HG03159 (cell line): ENCODE measurements around the gene SCMH1.

Source experiments
- ATAC-seq: cut with Tn5 transposase; IDR thresholded peaks from one replicate; pipeline ENCODE4 v1.9.1; 2021; ENCODE audit warnings: mild to moderate bottlenecking, moderate library complexity; ENCODE audit not compliant: unreplicated experiment

Gene SCMH1

DNA sequence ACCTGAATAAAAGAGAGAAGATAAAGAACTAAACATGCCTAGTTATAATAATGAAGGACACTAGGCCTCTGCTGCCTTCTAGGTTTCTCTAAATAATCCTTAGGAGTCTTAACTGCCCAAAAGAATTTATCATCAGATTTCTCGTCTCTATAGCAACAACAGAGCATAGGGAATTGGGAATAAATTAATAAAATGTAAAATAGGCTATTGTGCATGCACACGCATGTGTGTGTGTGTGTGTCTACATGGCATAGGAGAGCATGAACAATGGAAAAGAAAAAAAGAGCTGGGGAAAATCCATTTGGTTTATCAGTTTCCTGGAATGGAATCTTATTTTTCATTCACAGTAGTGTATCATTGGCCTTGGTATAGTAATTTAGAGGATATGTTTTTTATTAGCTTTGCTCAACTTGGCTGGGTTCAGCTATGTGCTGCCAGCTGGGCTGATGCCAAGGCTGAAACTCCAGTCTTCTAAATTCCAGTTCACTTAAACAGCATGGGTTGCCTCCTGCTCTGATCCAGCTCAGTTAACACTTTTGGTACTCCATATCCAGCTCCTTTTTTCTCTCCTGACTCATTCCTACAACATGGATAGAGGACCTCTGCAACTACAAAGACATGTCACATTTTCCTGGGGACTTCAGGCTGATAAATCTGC lies 140.0 kb downstream of the SCMH1 start:
- ATAC-seq = no peak

DNA sequence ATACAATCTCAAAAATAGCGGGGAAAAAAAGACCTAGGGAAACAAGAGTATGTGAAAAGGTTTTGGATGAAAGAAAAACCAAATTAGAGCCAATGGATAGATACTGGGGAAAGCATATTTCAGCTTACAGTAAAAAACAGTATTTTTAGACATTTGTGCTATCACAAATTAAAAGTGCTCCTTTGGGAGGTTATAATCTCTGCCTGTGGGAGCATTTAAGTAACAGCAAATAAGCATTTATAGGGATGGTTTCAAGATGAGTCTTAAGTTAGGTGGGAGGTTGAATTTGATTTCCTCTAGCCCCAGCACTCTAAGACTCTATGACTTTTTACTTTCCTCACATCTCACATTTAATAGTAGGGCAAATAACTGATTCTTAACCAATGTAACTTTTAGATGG lies 141.0 kb downstream of the SCMH1 start:
- no peak for ATAC-seq

DNA sequence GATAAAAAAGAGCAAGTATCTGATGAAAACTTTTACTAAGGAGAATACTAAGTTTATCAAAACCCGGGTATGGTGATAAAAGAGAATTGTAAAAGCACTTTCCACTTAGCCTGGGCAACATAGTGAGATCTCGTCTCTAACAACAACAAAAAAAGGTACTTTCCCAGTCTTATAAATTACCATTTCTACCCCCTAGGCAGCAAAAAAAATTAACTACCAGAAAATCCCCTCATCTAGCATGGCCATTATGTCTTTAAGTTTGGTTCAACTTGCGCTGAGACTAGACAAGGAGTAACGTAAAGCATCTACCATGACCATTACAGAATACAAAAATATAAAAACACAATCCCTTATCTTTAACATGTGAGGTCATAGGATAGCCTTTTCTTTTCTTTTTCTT lies 141.9 kb downstream of the SCMH1 start:
- no peak for ATAC-seq

DNA sequence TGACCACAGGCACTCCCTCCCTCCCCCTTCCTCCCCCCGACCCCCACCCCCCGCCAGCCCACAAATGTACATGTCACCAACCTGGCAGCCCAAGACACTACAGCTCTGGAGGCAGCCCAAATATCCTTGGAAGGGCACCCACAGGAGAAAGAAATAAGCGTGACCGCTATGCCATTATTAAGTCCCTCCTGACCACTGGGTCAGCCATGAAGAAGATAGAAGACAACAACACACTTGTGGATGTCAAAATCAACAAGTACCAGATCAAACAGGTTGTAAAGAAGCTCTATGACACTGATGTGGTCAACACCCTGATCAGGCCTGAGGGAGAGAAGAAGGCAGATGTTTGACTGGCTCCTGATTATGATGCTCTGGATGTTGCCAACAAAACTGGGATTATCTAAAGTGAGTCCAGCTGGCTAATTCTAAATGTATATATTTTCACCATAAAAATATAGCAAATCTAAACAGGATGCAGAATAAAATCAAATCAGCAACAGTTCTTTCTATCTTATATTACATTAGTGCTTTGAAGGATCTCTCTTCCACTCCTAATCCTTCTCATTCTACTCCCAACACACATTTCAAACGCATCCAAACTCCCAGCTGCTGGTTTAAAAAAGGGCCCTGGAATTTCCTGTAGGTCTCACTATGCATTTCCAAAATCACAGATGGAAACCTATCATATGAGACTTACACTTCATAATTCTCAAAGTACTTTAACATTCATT lies 143.2 kb downstream of the SCMH1 start:
- no peak for ATAC-seq

DNA sequence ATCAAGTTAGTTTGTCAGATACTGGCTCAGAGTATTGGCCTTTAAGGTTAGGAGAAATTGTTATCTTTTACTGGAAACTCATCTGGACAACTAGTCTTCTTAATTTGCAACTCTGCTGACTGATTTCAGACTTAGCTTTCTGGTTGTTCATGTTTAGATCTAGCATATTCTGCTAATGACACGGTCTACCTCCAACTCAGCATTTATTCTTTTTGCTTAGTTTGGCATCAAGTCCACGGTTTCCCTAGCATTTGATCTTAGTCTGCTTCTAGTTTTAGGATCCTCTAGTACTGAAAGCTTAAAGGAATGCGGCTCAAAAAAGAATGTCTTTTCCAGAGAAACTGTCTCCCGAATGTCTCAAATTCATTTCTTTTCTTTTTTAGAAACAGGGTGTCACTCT lies 145.0 kb downstream of the SCMH1 start:
- no peak for ATAC-seq

DNA sequence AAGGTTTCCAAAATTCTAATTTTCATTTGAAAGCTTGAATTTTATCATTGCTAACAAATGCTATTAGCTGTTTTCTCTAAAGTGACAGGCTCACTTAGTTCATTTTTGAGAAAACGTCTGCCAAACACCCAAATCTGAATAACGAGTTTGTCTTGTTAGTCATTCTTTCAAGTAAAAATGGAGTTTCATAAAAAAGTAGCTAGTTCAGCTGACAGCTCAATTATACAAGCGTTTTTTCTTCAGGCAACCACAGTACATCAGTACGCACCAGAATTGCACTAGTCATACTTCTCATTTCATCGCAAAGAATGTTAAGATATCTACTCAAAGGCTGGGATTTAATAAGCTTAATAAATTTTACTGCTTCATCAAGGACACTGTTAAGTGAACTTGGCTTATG lies 148.3 kb downstream of the SCMH1 start:
- no peak for ATAC-seq

DNA sequence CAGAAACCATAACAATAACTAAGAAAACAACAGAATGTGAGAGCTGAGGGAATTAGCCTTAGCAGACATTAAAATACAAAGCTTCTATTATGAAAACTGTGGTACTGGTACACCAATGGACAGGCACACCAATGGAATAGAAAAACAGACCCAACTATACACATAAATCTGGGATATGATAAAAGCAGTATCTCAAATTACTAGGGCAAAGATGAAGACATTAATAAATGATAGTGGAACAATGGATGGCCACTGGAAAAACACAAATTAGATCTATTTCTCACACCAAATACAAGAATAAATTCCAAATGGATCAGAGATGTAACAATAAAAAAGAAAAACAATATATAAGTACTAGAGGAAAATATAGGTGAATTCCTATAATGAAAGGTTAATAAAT lies 155.2 kb downstream of the SCMH1 start:
- no peak for ATAC-seq

DNA sequence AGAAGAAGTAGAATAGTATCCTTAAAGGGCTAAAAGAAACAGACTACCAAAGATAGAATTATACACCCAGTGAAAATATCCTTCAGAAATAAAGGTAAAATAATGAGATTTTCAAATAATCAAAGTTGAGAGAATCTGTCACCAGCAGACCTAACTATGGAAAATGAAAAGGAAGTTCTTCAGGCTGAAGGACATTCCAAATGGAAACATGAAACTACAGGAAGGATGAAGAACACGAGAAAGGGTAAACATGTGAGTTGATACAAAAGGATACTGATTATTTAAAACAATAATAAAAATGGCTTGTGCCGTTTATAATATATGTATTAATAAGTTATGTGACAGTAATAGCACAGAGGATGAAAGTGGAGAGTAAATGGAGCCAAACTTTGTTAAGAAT lies 163.5 kb downstream of the SCMH1 start:
- ATAC-seq = no peak

DNA sequence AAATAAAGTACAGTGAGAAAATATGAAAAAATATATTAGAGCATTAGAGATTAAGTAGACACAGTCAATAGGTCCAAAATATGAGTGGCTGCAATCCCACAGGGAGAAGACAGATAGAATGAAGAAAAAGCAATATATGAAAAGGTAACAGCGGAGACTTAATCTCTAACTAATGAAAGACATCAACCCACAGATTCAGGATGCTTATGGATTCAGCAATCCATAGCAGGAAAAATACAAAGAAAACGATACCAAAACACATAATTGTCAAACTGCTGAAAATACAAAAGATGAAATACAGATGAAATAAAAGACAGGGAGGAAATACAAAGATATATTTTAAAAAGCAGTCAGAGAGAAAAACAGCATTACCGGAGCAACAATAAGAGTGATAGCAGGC lies 163.9 kb downstream of the SCMH1 start:
- no peak for ATAC-seq

DNA sequence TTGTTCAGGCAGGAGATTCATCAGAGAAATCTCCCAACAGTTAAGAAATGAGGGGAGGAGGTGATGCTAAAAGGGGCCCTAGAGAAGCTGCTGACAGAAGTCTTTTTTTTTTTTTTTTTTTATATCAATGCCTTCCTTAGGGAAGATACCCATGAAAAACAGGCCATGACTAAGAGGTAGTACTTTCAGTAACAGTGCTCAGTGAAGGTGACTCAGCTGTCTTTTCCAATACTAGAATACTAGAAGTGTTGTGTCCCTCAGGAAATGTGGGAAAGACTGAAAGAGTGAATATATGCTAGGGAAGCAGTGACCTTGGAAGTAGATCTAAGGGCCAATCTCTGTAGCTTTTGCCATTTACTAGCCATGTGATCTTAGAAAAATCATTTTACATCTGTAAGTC lies 168.1 kb downstream of the SCMH1 start:
- no peak for ATAC-seq

DNA sequence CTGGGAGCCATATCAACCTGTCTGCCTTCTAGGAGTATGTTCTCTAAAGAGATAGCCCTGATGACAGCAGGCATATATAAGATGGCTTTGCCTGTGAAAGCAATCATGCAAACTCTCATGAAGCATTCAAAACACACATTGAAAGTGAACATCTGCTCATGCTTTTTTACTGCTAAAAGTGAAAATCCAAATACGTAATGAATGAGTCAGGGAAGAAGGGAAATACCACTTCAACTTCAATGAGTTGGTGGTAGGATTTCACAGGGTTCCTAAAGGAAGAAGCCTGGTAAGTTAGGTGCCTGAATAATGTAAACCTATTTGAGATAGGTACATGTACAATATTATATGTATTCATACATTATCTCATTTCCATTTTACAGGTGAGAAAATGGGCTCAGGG lies 170.1 kb downstream of the SCMH1 start:
- no peak for ATAC-seq

DNA sequence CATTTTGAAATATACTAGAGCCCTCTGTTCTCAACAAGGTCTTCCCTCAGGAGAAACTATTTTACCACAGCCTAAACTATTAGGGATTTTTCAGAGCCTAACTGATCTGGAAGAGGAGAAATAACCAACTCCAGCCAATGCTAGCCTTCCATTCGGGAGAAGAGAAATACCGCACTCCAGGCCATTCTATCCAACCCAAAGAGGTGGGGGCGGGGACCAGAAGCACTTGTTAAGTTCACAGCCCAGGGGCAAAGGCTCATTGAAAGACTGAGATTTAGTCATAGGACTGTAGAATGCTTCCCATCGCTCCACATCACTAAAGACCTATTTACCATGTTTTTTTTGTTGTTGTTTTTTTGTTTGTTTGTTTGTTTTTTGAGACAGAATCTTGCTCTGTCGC lies 185.2 kb downstream of the SCMH1 start:
- no peak for ATAC-seq

DNA sequence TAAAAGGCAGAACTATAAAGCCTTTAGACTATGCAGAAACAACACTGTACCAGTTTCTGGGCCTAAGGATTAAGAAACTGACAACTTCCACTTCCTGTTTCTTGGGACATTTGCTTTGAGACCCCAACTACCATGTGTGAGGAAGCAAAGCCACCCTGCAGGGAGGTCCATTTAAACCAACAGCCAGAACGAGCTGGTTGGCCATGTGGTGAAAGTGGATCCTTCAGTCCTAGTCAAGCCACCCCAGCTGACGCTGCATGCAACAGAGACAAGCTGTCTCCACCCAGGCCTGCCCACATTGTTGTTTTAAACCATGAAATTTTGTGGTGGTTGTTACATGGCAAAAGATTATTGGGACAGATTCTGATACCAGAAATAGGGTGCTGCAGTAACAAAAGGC lies 188.8 kb downstream of the SCMH1 start:
- no peak for ATAC-seq

DNA sequence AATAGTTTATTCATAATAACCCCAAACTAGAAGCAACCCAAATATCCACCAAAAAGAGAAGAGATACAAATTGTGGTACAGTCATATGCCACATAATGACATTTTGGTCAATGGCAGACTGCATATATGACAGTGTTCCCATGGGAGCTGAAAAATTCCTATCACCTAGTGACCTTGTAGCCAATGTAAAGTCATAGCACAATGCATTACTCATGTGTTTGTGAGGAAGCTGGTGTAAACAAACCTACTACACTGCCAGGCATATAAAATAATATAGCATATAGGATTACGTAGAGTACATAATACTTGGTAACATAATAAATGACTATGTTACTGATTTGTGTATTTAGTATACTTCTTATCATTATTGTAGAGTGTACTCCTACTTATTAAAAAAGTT lies 191.1 kb downstream of the SCMH1 start:
- ATAC-seq = no peak

DNA sequence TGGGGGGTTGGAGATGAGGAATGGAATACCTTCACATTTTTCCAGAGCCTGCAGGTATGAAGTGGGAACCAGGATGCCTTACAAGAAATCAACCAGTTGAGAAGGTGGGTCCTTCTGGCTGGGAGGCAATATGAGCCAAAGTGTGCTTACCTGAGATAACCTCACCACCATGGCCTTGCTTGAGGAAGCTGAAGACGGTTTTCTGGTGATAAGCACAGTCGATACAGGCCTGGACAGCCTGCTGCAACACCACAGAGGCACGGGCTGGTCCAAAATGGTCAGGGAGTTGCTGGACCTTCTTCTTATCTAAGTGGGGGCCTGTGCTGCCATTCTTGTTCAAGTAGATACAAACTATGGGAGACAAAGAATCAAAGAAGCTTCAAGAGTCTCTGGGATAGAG lies 193.6 kb downstream of the SCMH1 start:
- no peak for ATAC-seq

DNA sequence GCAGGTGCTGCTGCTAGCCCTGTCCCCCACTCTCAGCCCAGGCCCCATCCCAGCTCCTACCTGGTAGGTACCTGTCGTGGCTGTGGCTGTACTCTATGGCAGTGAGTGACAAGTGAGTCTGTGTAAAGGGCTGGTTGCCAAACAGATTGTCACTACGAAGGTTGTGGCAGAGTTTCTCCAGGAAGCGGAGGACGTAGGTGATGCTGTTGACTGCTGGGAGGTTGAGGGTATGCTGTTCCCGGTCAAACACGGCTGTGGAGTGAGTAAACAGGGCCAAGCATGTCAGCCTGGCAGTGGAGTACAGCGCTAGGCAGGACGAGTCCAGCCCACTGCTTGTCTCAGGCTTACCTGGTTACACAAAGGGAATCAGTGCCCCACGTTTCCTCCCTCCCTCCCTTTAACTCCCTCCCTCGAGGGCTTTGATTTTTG lies 195.7 kb downstream of the SCMH1 start:
- ATAC-seq = no peak

DNA sequence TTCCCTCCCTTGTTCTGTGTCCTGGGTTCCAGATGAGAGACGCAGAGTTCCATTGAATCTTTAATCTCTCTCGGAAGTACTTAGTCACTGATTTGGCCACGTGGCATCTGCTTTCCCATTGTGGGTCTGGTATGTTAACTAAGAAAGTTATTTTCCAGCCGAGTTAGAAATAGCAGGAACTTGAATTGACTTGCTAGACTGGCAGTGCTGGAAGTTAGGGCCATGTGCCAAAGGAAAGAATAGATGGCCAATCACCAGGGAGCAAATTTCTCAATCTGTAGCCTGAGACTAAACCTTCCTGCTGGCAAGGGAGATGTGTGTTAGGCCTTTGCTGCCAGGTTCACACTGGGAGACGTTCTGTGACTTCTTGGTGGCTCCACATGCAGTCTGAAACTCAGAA lies 196.4 kb downstream of the SCMH1 start:
- no peak for ATAC-seq

DNA sequence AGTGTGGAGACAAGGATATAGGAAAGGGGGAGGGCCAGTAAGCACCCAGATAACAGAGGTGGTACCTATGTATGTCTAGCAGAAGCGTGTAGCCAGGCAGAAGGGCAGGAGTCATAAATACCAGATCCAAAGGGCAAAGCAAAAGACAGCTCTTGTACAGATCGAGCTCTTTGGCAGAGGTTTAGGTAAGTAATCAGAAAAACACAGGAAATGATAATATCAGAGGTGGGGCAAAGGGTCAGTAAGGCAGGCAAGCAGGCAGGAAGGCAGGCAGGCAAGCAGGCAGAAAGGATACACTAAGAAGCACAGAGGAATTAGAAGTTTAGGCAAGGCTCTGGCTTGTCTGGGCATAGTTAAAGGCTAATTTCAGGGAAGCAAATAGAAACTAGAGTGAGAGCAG lies 197.9 kb downstream of the SCMH1 start:
- ATAC-seq = no peak

DNA sequence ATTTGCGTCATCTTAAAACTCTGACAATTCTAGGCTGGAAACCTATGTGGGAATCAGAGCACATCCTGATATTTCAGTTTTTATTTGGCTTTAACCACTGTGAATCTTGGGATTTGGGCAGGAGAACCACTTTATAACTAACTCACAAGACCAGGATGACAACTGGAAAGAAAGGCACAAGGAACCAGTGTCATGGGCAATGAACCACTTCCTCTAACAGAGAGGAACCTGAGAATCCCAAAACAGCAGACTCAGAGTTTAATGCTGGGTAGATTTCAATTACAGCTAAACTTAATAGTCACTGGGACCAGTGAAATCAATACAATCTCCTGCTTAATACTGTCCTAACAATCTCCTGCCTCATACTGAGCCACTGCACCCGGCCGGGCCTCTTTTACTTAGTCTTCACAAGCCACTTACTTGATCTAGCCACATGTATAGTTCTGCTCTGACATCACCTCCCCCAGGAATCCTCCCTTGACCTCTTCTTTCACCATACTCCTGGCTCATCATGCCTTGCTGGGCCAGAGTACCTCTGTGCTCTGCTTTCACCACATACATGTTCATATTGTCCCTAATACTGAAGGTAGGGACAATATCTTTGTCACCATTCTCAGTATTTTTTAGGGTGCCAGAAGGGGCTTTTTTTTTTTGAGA lies 200.4 kb downstream of the SCMH1 start:
- no peak for ATAC-seq

DNA sequence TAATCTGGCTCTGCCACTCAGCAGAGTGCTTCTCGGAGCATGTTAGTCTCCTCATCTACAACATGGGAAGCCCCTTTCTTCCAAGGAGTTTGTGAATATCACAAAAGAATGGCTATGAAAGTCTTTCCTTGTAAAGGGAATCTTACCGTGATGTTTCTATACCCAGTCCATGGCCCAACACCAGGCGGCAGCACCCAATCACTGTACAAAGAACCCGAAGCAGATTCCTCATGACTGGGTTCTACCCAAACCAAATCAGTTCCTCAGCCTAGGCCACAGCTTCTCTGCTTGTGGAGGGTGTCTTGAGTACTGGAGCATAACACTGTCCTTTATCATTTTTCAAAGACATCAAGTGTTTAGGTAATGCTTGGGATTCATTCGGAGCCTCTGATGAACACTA lies 204.0 kb downstream of the SCMH1 start:
- no peak for ATAC-seq

DNA sequence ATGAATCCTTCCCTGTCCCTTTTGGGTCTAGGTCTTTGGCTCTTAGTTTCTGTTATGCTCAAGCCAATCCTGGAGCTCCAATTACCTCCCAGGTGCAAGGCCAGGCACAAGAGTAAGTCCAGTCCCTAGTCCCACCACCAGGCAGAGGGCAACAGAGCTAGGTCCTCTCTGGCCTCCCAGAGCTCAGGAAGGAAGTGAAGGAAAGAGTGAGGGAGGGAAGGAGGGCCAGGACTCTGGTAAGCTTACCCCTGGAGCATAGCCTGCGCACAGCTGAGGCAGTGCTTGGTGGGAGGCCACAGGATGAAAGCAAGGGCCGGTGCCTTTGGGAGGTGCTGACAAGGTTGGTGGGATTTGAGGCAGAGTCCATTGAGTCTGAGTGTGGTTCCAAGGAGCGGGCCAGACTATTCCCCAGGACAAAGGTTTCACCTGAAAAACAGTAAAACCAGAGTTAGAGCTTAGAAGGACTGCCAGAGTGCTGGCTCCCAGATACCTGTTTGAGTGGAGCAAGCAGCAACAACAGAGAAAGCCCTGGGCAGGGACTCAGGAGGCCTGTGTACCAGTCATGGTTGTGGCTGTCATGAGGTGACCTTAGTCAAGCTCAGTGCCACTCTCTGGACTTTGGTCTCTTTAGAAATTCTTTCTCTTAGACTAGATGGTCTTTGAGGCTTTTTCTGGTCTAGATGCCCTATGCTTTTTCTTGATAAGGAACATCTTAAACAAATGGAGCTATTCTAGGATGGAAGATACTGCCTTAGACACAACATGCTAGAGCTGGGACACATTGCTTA lies 204.8 kb downstream of the SCMH1 start:
- ATAC-seq = no peak

DNA sequence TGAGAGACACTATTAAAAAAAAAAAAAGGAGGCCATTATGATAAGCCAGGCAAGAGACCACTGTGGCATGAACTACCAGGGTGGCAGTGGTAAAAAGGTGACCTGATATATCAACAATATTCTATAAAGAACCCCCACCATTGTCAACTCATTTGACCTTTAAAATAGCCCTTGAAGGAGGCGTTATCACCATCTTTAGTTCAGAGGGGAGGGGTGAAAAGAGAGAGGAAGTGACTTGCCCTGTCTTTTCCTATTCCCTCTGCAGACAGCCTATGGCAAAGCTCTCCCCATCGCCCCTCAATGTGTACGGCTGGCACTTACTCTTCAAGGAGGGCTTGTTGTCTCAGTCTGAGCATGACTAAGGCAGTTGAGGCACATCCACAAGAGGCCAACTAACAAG lies 208.8 kb downstream of the SCMH1 start:
- ATAC-seq = no peak
